NCI-H2081 treated with DMSO at 0.1 percent for 48 hours (cell line): Measurements from ENCODE around the gene HMGCS1.
"Not testable (repeated sequence)": the region's sequence is repeated elsewhere in the genome, so short reads cannot be mapped to it uniquely, and the experiment has no call there.

Experiments
- DNase-seq: peaks from one replicate; lab custom pipeline; 2025; lab: John Stamatoyannopoulos, UW

The HMGCS1 gene

GRCh38 chr5:43312076-43312661 lies 1.0 kb downstream of the HMGCS1 start:
- no peak for DNase-seq

GRCh38 chr5:43309637-43310036 lies 3.6 kb downstream of the HMGCS1 start:
- no peak for DNase-seq

GRCh38 chr5:43309122-43309521 lies 4.1 kb downstream of the HMGCS1 start:
- DNase-seq: no peak

- DNase-seq: not testable (repeated sequence)
Measured at GRCh38 chr5:43306954-43307353, 6.3 kb downstream of the HMGCS1 start.

- DNase-seq: peak; percentile 46
Measured at GRCh38 chr5:43305948-43306565, 7.2 kb downstream of the HMGCS1 start.

GRCh38 chr5:43304525-43304924 lies 8.7 kb downstream of the HMGCS1 start:
- DNase-seq: no peak

GRCh38 chr5:43303242-43303641 lies 10.0 kb downstream of the HMGCS1 start:
- DNase-seq: no peak

- no peak for DNase-seq
Measured at GRCh38 chr5:43302481-43302880, 10.7 kb downstream of the HMGCS1 start.

GRCh38 chr5:43301653-43302091 lies 11.5 kb downstream of the HMGCS1 start:
- no peak for DNase-seq

GRCh38 chr5:43300112-43300511 lies 13.1 kb downstream of the HMGCS1 start:
- no peak for DNase-seq

- DNase-seq: no peak
Measured at GRCh38 chr5:43298443-43298842, 14.8 kb downstream of the HMGCS1 start.

GRCh38 chr5:43296835-43297234 lies 16.4 kb downstream of the HMGCS1 start:
- DNase-seq: no peak

- no peak for DNase-seq
Measured at GRCh38 chr5:43295202-43295601, 18.0 kb downstream of the HMGCS1 start.

GRCh38 chr5:43294226-43294625 lies 19.0 kb downstream of the HMGCS1 start:
- DNase-seq: no peak

GRCh38 chr5:43290726-43291125 lies 22.5 kb downstream of the HMGCS1 start:
- no peak for DNase-seq

- DNase-seq: no peak
Measured at GRCh38 chr5:43288269-43288831, 24.9 kb downstream of the HMGCS1 start.

- no peak for DNase-seq
Measured at GRCh38 chr5:43287493-43287892, 25.7 kb downstream of the HMGCS1 start.

- no peak for DNase-seq
Measured at GRCh38 chr5:43286623-43287022, 26.6 kb downstream of the HMGCS1 start.

GRCh38 chr5:43281840-43282658 lies 31.2 kb downstream of the HMGCS1 start:
- no peak for DNase-seq

- DNase-seq: no peak
Measured at GRCh38 chr5:43279548-43280274, 33.5 kb downstream of the HMGCS1 start.

- DNase-seq: no peak
Measured at GRCh38 chr5:43275391-43275790, 37.8 kb downstream of the HMGCS1 start.

- no peak for DNase-seq
Measured at GRCh38 chr5:43274435-43275114, 38.6 kb downstream of the HMGCS1 start.
